SJCRH30 (cell line): ENCODE data around the gene TMEM44. TPM values are rescaled to one million over a fixed set of nuclear protein-coding genes. Genes with fewer than 3 reads are reported as not detected.
"Not testable (repeated sequence)": the region's sequence is repeated elsewhere in the genome, so short reads cannot be mapped to it uniquely, and the experiment has no call there.

Experiments used
- DNase-seq, 2 experiments: peaks; one replicate each; pipeline ENCODE4 v3.0.0-alpha.2; 2015 to 2020
- H3K27ac ChIP-seq: fragments of 250-450 bp; sonication (Bioruptor Pico); 2 replicates; pipeline ENCODE4 v1.5.1; 2020; ENCODE audit warnings: mild to moderate bottlenecking, moderate library complexity
- H3K27me3 ChIP-seq: fragments of 250-450 bp; sonication (Bioruptor Pico); 2 replicates; pipeline ENCODE4 v1.5.1; 2020; ENCODE audit warnings: mild to moderate bottlenecking, moderate library complexity
- H3K36me3 ChIP-seq: fragments of 250-450 bp; sonication (Bioruptor Pico); 2 replicates; pipeline ENCODE4 v1.5.1; 2020; ENCODE audit warnings: mild to moderate bottlenecking, moderate library complexity
- H3K4me1 ChIP-seq: fragments of 250-450 bp; sonication (Bioruptor Pico); 2 replicates; pipeline ENCODE4 v1.5.1; 2020; ENCODE audit warnings: mild to moderate bottlenecking, moderate library complexity
- H3K4me3 ChIP-seq: fragments of 250-450 bp; sonication (Bioruptor Pico); 2 replicates; pipeline ENCODE4 v1.5.1; 2020; ENCODE audit warnings: mild to moderate bottlenecking, moderate library complexity
- H3K9me3 ChIP-seq: fragments of 250-450 bp; sonication (Bioruptor Pico); replicated peaks from 2 replicates; pipeline ENCODE4 v1.5.1; 2020; ENCODE audit warnings: mild to moderate bottlenecking, moderate library complexity
- total RNA-seq: library from RNA; depleted of rRNA; stranded (reverse); fragments of >200 nt; shearing (Covaris generic); gene quantifications from 2 replicates; pipeline ENCODE4 v1.2.3, GENCODE V29; 2014

TMEM44 gene
- total RNA-seq, 1 experiment from 2014 or later: 9.4 TPM

DNA sequence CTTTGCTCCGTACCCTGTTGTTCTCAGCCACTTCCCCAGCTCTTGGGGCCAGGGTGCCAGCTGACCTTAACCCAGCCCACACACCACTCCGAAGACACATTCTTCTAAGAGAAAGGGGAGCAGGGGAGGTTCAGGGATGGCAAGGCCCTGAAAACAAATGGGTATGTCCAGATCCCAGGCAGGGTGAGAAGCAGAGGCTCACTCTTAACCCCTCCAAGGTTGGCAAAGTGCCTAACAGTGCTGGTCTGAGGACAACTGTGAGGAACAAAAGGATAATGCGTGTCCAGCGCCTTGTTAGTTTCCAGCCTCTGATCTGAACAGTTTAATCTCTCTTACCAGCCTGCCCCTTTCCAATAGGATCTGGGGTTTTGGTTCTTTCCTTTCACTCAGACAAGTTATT lies 1.5 kb downstream of the TMEM44 start:
- DNase-seq: peak in 1 of 2 experiments; percentile 24
- Histone ChIP-seq H3K27ac (no peak overlapping the region), H3K4me3 (no peak overlapping the region), H3K4me1 (no peaks in the 10 kb centered on the region), H3K9me3 (0 out of 2 replicates have a peak, but pooled peaks cover 4% of the 10 kb centered on the region), H3K27me3 (no peaks in the 10 kb centered on the region), H3K36me3 (peaks cover 16% of the 10 kb centered on the region)

DNA sequence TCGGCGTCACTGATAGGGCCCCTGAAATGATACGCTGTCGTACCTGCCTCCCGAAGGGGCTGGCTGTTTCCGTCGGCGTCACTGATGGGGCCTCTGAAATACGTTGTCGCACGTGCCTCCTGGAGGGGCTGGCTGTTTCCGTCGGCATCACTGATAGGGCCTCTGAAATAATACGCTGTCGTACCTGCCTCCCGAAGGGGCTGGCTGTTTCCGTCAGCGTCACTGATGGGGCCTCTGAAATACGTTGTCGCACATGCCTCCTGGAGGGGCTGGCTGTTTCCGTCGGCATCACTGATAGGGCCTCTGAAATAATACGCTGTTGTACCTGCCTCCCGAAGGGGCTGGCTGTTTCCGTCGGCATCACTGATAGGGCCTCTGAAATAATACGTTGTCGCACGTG lies 2.5 kb downstream of the TMEM44 start:
- not testable (repeated sequence) for H3K27me3 ChIP-seq, H3K4me3 ChIP-seq, DNase-seq, H3K9me3 ChIP-seq, H3K27ac ChIP-seq, H3K4me1 ChIP-seq
- H3K36me3 ChIP-seq: peaks cover 16% of the 10 kb centered on the region

DNA sequence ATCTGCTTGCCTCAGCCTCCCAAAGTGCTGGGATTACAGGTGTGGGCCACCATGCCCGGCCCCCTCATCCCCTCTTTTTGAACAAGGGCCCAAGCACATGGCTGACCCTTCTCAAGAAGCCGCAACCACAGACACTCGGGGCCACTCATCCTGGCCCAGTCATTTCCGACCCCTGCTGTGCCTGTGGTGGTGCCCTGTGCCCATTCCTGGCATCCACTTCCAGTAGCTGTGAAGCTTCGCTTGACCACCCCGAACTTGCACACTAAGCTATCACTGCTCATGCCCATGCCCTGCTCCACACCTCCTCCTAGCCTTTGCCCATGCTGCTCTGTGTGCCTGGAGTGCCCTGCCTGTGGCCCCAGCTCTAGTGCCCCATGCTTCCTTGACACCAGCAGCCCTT lies 8.3 kb downstream of the TMEM44 start:
- Histone ChIP-seq H3K27me3 (no peaks in the 10 kb centered on the region), H3K9me3 (no peaks in the 10 kb centered on the region), H3K27ac (no peak overlapping the region), H3K4me3 (no peak overlapping the region), H3K36me3 (peaks cover 17% of the 10 kb centered on the region), H3K4me1 (peaks cover 6% of the 10 kb centered on the region; the same call in 1 of the 2 replicates)
- no peak for DNase-seq

DNA sequence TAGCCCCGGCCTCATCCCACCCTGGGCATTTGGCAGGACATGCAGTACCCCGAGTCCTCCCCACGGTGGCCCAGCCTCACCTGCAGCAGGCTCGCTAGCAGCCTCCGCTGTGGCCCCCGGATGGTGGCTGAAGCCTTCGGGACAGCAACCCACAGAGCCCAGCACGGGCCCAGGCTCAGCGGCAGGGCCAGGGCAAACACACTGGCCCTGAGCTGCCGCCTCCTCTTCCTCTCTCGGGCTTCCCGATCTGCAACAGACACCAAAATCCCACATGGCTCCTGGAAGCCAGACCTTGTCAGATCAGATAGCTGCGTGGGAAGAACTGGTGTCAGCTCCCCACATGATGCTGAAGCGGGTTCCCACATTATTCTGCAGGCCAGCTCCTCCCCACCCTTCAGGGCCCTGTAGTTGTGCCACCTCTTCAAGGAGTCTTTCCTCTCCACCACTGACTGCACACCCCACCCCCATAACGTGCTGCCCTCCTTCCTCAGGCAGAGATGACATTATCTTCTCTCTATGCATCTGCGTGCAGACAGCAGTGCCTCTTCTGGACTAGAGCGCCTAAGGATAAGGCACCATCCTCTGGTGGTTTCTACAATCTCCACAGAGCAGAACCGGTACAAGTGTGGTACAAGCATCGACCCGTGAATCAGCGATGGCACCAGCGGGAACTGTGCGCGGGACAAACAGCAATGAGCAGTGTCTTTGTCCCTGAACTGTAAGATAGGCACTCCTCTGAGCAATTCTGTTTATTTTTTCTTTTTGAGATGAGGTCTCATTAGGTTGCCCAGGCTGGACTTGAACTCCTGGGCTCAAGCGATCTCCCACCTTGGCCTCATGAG lies 9.5 kb downstream of the TMEM44 start:
- no peak overlapping the region for H3K4me3 ChIP-seq
- no peaks in the 10 kb centered on the region for H3K9me3 ChIP-seq
- H3K4me1 ChIP-seq: peaks cover 6% of the 10 kb centered on the region; the same call in 1 of the 2 replicates
- DNase-seq: no peak
- H3K27ac ChIP-seq: no peak overlapping the region
- H3K27me3 ChIP-seq: no peaks in the 10 kb centered on the region
- H3K36me3 ChIP-seq: peaks cover 17% of the 10 kb centered on the region

GRCh38 chr3:194622621-194623340 lies 10.4 kb downstream of the TMEM44 start:
- no peak overlapping the region for H3K27ac ChIP-seq
- DNase-seq: no peak
- H3K4me1 ChIP-seq: peaks cover 6% of the 10 kb centered on the region; the same call in 1 of the 2 replicates
- H3K9me3 ChIP-seq: no peaks in the 10 kb centered on the region
- no peak overlapping the region for H3K4me3 ChIP-seq
- peaks cover 9% of the 10 kb centered on the region for H3K36me3 ChIP-seq
- no peaks in the 10 kb centered on the region for H3K27me3 ChIP-seq

GRCh38 chr3:194621947-194622346 lies 11.3 kb downstream of the TMEM44 start:
- Histone ChIP-seq H3K4me1 (peaks cover 6% of the 10 kb centered on the region; the same call in 1 of the 2 replicates), H3K27me3 (no peaks in the 10 kb centered on the region), H3K27ac (no peak overlapping the region), H3K36me3 (peaks cover 4% of the 10 kb centered on the region), H3K9me3 (no peaks in the 10 kb centered on the region), H3K4me3 (no peak overlapping the region)
- no peak for DNase-seq

DNA sequence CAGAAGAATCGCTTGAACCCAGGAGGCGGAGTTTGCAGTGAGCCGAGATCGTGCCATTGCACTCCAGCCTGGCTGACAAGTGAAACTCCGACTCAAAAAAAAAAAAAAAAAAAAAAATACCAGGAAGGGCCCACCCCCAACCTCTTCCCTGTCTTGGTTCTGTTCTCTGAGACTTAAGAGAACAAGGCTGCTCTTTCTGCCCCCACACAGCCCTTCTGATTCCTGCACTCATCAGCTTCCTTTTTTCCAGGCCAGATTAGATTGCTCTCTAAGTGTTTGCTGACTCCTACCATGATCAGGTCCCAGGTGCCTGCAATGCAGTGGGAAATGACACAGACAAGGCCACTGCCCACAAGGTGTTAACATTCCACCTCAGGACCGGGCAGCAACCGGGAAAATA lies 13.0 kb downstream of the TMEM44 start:
- Histone ChIP-seq H3K27ac (no peak overlapping the region), H3K4me3 (no peak overlapping the region), H3K27me3 (no peaks in the 10 kb centered on the region), H3K9me3 (no peaks in the 10 kb centered on the region), H3K4me1 (peaks cover 6% of the 10 kb centered on the region; the same call in 1 of the 2 replicates), H3K36me3 (peaks cover 4% of the 10 kb centered on the region; the same call in 1 of the 2 replicates)
- no peak for DNase-seq

GRCh38 chr3:194619741-194620140 lies 13.5 kb downstream of the TMEM44 start:
- no peak for DNase-seq
- no peaks in the 10 kb centered on the region for H3K9me3 ChIP-seq

GRCh38 chr3:194618858-194619608 lies 14.2 kb downstream of the TMEM44 start:
- no peak overlapping the region for H3K4me3 ChIP-seq
- no peaks in the 10 kb centered on the region for H3K36me3 ChIP-seq
- H3K27me3 ChIP-seq: no peaks in the 10 kb centered on the region
- H3K4me1 ChIP-seq: peaks cover 6% of the 10 kb centered on the region; the same call in 1 of the 2 replicates
- DNase-seq: no peak
- H3K9me3 ChIP-seq: no peaks in the 10 kb centered on the region
- H3K27ac ChIP-seq: no peak overlapping the region

More at GRCh38 chr3:194619741-194620140, 13.5 kb downstream of the TMEM44 start:
- H3K36me3 ChIP-seq: no peaks in the 10 kb centered on the region; the same call in 1 of the 2 replicates
- H3K4me3 ChIP-seq: no peak overlapping the region
- no peak overlapping the region for H3K27ac ChIP-seq
- peaks cover 6% of the 10 kb centered on the region; the same call in 1 of the 2 replicates for H3K4me1 ChIP-seq
- H3K27me3 ChIP-seq: no peaks in the 10 kb centered on the region

DNA sequence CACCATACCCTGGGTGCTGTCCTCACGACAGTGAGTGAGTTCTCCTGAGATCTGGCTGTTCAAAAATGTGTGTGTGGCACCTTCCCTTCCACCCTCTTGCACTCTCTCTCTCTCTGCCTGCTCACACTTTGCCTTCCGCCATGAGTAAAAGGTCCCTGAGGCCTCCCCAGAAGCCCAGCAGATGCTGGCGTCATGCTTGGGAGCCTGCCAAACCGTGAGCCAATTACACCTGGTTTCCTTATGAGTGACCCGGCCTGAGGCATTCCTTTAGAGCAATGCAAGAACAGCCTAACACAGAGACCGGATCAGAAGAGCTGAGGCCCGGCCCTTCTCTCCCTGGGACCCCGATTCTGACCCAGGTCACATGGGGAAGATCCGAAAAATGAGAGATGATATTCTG lies 15.4 kb downstream of the TMEM44 start:
- DNase-seq: peak in 1 of 2 experiments; percentile 33
- no peaks in the 10 kb centered on the region for H3K9me3 ChIP-seq
- no peak overlapping the region for H3K27ac ChIP-seq
- no peaks in the 10 kb centered on the region for H3K27me3 ChIP-seq
- H3K4me3 ChIP-seq: no peak overlapping the region
- no peaks in the 10 kb centered on the region for H3K36me3 ChIP-seq
- peaks cover 6% of the 10 kb centered on the region; the same call in 1 of the 2 replicates for H3K4me1 ChIP-seq

DNA sequence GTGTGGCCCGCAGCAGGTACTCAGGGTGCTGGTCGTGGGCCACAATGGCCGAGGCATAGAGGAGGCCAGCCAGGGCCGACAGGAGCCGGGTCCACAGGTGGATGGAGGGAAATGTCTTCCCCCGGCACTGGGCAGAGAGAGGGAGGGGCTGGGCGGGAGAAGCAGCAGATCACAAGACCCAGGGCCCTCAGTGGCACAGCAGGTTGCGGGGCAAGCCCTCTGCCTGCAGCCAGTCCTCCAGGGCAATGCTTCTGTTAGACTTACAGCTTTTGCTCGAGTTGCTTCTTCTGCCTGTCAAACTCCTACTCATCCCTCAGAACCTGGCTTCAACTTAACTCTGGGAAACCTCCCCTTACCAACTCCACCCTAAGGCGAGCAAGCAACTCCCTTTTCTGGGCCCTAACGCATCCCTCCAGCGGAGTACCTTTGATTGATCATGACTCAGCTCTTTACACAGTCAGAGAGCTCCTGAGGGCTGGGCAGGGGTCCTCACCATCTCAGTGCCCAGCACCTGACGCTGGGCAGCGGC lies 16.0 kb downstream of the TMEM44 start:
- no peaks in the 10 kb centered on the region for H3K36me3 ChIP-seq
- H3K27me3 ChIP-seq: no peaks in the 10 kb centered on the region
- H3K27ac ChIP-seq: no peak overlapping the region
- no peak for DNase-seq
- H3K4me1 ChIP-seq: peaks cover 6% of the 10 kb centered on the region; the same call in 1 of the 2 replicates
- no peak overlapping the region for H3K4me3 ChIP-seq
- no peaks in the 10 kb centered on the region for H3K9me3 ChIP-seq

DNA sequence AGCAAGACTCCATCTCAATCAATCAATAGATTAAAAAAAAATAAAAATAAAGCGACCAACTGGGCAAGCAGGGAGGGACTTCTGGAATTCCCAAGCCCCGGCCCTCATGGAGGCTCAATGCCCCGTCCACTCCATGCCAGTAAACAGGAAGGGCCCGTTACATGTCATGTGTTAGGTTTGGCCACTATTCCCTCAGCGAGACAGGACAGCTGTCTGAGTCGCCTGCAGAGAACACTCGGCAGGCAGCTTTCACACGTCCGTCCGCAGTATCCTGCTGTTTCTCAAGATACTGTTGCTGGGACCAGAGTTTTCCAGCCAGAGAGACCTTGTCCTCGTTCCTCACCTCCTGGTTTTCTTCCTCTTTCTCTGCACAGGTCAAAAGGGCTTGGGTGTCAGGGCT lies 18.0 kb downstream of the TMEM44 start:
- no peaks in the 10 kb centered on the region for H3K9me3 ChIP-seq
- H3K27ac ChIP-seq: no peak overlapping the region
- no peaks in the 10 kb centered on the region for H3K4me1 ChIP-seq
- H3K4me3 ChIP-seq: no peak overlapping the region
- no peak for DNase-seq
- H3K27me3 ChIP-seq: no peaks in the 10 kb centered on the region
- H3K36me3 ChIP-seq: no peaks in the 10 kb centered on the region

- no peak for DNase-seq
Measured at GRCh38 chr3:194612221-194612620, 21.0 kb downstream of the TMEM44 start.

DNA sequence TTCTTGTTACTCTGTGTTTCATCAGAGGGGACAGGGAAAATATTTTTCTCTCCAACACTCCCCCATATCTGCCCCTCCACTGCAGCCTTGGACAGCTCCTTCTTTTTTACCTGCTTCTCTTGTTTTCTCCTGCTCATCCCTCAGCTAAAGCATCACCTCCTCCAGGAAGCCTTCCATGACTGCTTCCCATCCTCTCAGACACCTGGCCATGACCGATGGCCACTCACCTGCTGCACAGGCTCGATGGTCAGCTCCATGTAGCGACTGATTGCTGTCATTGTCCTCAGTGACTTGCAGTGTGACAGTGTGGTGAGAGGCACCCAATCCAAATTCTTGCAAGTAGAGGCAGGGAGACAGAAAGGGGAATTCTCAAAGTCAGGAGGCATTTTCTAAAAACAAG lies 22.5 kb downstream of the TMEM44 start:
- no peaks in the 10 kb centered on the region for H3K36me3 ChIP-seq
- H3K4me3 ChIP-seq: no peak overlapping the region
- H3K9me3 ChIP-seq: no peaks in the 10 kb centered on the region
- no peaks in the 10 kb centered on the region for H3K27me3 ChIP-seq
- H3K27ac ChIP-seq: no peak overlapping the region
- 0 out of 2 replicates have a peak, but pooled peaks cover 3% of the 10 kb centered on the region for H3K4me1 ChIP-seq
- DNase-seq: no peak

More at GRCh38 chr3:194612221-194612620, 21.0 kb downstream of the TMEM44 start:
- no peaks in the 10 kb centered on the region for H3K9me3 ChIP-seq
- no peaks in the 10 kb centered on the region for H3K27me3 ChIP-seq
- H3K4me1 ChIP-seq: no peaks in the 10 kb centered on the region
- H3K27ac ChIP-seq: no peak overlapping the region
- no peak overlapping the region for H3K4me3 ChIP-seq
- H3K36me3 ChIP-seq: no peaks in the 10 kb centered on the region
